MM.1S (cell line): ENCODE measurements around the gene IQCM.

Experiments used
- CTCF ChIP-seq: fragments of 300-600 bp; sonication (generic); IDR thresholded peaks from 2 replicates; pipeline ENCODE4 v1.5.1; 2016; ENCODE audit warnings: antibody characterized with exemption, low read length, mixed read lengths
- EZH2 ChIP-seq: fragments of 300-600 bp; sonication (generic); optimal IDR thresholded peaks from 2 replicates; pipeline ENCODE3; 2017; ENCODE audit warnings: low read depth, mild to moderate bottlenecking, antibody characterized with exemption, low read length, mixed read lengths

- TF ChIP-seq CTCF (no peak), EZH2 (no peak)
Observed at GRCh38 chr4:149751174-149751573, 64.5 kb downstream of the IQCM start.
